ENCODE data around the gene ZNF460.
"Not testable (repeated sequence)": the region's sequence is repeated elsewhere in the genome, so short reads cannot be mapped to it uniquely, and the experiment has no call there.

Gene ZNF460

DNA sequence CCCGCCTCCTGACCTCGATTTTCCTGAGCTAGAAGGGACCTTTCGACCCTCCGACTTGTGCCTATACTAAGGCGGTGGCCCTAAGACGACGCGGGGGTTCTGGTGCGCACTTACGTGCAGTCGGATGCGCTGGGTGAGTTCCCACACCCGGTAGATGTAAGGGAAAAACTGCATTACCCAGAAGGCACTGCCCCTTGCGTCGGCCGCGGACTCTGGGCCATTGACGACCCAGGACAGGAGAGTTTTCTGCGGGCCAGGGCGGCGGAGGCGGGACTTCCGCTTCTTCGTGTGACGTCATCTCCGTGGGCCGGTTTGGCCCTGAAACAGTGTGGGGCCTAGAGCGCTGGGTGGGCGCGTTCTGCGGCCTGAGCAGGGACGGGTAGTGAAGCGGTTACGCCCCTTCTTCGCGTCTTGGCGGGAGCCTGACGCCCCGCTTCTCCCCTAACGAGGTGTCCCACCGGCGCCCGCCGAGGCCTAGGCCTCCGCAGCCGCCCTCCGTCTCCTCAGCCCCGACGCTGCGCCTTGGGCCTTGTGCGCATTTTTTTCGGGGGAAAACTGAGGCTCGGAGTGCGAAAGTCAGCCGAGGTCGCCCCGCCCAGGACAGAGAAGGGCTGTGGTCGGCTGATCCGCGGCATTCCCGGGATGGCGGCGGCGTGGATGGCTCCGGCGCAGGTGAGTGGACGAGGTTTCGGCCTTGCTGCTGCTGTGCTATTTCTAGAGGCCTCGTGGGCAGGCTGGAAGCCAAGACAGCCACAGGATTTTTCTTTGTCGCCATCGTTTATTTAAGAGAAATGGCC, at the start of gene ZNF460:
ZNF460 (plus strand) TSS at position 321 of the 797 bp plus-strand sequence; CDS start at position 643, 322 bp downstream.
- peak; percentile 98 for DNase-seq (ENCODE audit: low spot score)

DNA sequence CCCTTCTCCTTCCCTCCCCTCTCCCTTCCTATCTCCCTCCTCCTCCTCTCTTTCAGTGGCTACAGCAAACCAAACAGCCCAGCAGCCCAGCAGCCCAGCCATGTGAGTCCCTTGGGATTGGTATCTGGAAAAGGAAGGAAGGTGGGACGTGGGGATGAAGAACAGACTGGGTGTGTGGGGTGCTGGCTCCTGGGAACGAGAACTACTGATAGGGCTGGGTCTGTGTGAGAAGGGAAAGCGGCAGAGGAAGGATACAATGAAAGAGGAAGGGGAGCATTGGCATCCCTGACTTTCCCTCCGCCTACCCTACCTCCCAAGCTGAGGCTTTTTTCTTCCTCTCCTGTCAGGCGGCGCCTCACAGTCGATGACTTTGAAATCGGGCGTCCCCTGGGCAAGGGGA, 48.6 kb upstream of the ZNF460 start:
- no peak for DNase-seq (ENCODE audit: low spot score)

DNA sequence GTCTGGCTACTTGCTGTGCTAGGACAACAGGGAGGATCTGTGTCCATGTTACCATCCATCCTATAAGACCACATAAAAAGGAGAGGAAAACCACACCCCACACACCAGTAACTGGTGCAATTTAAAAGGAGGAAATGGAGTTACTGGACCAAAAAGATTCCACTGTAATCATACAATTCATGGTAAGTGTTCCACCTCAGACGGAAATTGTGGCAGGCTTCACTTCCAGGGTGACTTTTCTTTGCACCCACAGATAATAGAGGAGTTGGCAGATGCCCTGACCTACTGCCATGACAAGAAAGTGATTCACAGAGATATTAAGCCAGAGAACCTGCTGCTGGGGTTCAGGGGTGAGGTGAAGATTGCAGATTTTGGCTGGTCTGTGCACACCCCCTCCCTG, 47.1 kb upstream of the ZNF460 start:
- DNase-seq (ENCODE audit: low spot score), result no peak

DNA sequence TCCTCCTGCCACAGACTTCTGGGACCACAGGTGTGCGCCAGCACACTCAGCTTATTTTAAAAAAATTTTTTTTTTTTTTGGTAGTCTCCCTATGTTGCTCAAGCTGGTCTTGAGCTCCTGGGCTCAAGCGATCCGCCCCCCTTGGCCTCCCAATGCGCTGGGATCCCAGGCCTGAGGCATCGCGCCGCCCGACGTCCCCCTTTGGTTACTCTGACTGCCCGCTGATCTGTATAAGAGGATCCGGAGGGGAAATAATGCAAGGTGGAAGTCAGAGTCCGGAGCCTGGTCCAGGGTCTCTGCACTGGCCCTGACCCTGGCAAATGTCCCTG, 40.3 kb upstream of the ZNF460 start:
- no peak for DNase-seq (ENCODE audit: low spot score)

DNA sequence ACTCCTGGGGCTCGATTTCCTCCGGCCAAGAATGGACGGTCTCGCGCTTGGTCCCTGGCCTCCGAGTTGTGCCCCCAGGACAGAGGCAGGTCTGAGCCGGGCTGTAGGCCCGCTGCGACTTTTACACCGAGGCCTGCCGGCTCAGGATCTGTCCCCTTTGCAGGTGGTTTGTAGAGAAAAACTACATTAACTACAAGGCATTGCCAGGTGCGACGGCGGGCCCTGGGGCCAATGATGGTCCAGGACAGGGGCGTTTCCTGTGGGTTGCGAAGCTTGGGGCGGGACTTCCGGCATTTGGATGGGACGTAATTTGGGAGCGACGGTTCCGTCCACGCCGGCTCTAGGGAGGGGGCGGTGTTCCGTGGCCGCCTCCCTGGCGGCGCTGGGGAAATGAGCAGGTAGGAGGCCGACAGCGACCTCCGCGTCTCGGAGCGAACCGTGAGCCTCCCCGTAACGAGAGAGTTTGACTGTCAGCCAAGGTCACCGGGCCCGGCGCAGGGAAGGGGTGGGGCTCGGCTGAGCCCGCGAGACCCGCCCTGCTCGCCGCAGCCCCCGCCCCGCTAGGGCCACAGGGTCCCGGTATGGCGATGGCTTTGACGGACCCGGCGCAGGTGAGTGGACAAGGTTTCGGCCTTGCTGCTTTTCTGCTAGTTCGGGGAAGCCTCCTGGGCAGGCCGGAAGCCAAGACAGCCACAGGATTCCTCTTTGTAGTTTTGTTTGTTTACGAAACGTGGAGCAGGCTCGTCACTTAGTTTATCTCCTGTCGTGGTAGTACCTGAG, 39.8 kb upstream of the ZNF460 start, which contains the start of gene ZNF805:
ZNF805 (plus strand) TSS at position 322 of the 780 bp plus-strand sequence; CDS start at position 582, 260 bp downstream.
- DNase-seq (ENCODE audit: low spot score), result peak; percentile 95

DNA sequence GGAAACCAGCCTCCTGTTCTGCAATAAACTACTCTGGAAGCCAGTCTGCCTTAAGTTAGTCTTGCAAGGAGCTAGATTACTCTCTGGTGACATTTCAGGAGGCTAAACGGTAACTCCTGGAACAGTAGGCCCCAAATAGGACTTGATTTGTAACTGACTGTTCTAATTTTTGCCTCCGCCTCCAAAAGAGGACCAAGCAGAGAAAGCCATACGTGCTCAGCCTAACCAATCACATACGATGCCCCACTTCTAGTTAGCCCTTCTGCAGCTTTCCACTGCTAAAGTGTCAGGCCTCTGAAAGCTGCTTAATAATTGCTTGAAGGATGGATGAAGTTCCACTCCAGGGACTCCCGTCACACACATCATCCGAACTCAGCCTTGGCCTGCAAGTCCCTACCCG, 39.1 kb upstream of the ZNF460 start:
- DNase-seq (ENCODE audit: low spot score), result peak; percentile 17

DNA sequence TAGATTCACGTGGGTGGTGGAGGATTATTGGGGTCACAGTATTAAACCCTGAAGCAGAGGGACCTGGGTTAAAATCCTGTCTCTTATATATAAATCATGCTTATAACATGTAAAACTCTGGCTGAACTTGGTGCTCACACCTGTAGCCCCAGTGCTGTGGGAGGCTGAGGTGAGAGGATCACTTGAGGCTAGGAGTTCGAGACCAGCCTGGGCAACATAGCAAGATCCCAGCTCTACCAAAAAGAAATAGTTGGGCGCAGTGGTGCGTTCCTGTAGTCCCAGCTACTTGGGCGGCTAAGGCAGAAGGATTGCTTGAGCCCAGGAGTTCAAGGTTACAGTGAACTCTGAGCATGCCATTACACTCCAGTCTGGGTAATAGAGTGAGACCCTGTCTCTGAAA, 37.5 kb upstream of the ZNF460 start:
- DNase-seq (ENCODE audit: low spot score), result peak; percentile 14

DNA sequence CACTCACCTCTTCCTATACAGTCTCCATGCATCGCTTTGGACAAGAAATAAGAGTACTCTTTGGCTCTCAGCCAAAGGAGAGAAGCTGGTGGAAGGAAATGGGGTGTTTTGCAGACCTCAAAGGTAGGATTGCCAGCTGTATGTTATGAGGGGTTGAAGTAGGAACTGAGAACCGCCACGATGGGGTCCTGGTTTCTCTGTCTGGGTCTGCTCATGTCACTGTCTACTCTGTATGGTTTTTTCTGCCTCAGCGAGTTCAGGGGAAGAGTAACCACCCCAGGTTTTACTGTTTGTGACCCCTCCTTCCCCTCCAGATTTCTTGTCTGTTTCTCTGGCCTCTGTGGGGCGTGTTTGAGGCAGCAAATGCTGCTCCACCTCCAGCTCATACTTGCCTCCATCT, 35.8 kb upstream of the ZNF460 start:
- DNase-seq (ENCODE audit: low spot score), result no peak

DNA sequence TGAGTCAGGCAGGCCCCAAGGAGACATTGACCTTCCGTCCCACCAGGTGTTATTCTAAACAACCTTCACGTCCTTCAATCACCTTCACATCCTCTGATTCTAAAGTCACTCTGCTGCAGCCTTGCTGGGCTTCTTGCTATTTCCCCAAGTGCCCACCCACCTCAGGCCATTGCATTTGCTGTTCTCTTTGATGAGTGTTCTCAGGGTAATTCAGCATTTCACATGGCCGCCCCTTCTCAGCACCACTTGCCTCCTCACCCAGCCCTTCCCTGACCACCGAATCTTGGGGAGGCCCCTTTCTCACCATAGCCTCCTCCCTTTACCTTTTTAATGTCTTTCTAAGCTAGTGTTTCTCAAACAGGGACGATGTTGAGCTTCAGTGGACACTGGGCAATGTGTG, 35.2 kb upstream of the ZNF460 start:
- no peak for DNase-seq (ENCODE audit: low spot score)

DNA sequence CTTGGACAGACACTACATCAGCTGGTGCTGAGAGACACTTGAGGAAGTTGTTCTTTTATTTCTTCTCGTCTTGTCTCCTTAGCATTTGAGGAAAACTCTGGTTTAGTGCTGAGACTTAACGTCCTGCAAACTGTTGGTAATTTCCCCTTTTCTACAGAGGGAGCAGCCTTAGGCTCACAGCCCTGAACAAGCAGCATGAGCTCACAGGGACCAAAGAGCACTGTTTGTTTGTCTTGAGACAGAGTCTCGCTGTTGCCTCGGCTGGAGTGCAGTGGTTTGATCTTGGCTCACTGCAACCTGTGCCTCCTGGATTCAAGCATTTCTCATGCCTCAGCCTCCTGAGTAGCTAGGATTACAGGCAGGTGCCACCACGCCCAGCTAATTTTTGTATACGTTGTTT, 34.3 kb upstream of the ZNF460 start:
- DNase-seq (ENCODE audit: low spot score), result no peak

DNA sequence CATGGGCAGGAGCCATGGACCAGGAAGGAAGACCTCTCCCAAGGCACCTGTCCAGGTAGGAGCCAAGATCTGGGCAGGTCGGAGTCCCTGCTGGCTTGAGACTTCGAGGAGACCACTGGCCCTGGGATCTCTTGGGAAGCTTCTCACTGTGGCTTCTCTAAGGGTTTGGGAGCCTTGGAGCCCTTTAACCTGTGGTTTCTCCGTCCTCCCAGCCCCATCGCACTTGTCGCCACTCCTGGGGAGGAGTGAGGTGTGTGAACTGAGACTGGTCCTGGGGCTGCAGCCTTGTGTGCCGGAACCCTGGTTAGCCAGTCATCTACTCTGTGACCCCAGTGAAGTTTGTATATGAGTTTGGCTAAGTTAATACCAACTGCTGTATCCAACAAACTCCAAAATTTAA, 31.6 kb upstream of the ZNF460 start:
- no peak for DNase-seq (ENCODE audit: low spot score)

DNA sequence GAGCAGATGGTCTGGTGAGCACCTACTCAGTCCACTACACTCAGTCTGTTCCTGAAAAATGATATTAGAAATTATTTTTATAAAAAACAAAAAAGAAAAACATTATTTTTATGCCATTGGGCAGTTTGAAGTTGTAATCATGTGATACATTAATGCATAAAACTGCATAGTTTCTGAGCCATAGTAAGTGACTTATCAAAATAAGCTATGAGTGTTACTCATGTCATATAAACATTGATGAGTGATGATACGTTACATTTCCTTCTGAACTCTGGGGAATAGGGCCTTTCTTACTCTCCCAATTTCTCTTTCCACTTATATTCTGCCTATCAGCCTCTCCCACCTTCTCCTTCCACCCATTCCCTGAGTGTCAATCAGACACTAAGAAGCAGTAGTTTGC, 31.0 kb upstream of the ZNF460 start:
- no peak for DNase-seq (ENCODE audit: low spot score)

DNA sequence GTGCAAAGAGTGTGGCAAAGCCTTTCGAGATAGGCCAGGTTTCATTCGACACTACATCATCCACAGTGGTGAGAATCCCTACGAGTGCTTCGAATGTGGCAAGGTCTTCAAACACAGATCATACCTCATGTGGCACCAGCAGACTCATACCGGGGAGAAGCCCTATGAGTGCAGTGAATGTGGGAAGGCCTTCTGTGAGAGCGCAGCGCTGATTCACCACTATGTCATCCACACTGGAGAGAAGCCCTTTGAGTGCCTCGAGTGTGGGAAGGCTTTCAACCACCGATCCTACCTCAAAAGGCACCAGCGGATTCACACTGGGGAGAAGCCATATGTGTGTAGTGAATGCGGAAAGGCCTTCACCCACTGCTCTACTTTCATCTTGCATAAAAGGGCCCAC, 26.5 kb upstream of the ZNF460 start:
- DNase-seq (ENCODE audit: low spot score), result not testable (repeated sequence)

DNA sequence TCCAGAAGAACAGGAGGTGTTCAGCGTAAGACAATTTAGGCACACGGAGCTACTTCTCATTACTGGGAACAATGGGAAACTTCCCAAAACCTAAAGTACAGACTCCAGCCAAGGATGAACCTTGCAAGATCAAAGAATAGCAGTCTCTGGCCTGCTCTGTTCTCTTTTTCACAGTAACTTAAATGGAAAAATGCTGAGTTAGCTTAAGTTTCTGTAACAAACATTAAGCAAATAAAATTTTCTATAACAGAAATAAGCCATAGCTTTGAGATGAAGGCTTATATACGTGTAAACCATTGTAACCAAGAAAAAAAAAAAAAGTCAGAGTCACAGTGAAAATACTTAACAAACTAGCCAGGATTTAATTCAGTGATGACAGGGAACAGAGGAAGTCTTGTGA, 18.2 kb upstream of the ZNF460 start:
- DNase-seq (ENCODE audit: low spot score), result no peak

DNA sequence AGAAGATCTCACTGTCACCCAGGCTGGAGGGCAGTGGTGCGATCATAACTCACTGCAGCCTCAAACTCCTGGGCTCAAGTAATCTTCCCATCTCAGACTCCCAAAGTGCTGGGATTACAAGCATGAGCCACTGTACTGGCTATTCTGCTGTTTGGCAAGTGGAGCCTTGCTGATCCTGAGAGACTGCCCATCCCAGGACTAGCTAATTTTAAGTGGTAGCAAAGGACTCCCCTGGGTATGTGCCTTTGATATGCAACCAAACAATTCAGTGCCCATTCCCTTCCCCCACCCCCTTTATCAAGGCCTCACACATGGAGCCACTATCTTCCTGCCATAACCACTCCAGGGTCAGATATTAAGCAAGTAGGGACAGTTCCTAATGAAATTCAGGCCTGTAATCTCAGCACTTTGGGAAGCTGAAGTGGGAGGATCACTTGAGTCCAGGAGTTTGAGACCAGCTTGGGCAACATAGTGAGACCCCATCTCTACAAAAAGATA, 17.0 kb upstream of the ZNF460 start:
- DNase-seq (ENCODE audit: low spot score), result no peak

DNA sequence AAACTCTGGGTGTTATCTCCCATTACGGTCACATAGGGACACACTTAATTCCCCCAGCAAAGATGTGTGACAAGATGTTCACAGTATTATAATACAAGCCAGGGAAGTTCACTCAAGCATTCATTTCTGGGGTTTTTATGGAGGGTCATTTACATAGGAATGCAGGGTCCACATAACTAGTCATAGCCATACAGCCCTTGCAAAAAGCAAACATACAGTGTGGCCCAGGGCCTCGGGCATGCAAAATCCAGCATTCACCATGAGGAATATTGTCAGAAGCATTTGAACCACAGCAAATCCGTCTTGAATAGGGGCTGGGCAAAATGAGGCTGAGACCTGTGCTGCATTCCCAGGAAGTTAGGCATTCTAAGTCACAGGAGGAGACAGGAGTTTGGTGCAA, 13.0 kb upstream of the ZNF460 start:
- DNase-seq (ENCODE audit: low spot score), result no peak

DNA sequence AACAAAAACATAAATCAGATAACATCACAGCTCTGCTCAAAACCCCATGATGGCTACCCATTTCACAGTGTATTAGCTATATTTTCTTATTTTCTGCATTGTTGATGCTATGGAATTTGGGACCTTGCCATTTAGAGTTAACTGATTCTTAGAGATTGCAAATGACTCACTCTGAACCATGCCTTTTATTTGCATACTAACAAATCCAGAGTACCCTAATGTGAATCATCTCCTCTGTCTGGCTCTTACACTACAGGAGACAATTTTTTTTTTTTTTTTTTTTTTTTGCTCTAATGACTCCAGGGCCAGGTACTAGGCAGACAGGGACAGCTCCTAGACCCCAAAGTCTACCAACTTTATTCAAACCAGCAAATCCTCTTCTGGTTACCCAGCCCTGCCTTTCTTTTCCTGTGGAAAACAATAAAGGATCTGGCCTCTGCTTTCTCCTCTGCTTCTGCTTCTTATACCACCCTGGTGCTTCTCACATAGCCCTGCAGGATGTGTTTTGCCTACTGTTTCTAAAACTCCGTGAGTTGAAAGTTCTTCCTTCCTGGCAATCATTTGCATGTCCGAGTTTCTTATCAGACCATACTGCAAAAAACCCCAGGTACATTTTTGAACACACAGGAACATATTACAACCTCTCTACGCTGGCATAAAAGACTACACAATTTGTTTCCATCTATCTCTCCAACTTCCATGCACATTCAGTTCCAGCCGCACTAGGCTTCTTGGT, 10.6 kb upstream of the ZNF460 start:
- DNase-seq (ENCODE audit: low spot score), result no peak

DNA sequence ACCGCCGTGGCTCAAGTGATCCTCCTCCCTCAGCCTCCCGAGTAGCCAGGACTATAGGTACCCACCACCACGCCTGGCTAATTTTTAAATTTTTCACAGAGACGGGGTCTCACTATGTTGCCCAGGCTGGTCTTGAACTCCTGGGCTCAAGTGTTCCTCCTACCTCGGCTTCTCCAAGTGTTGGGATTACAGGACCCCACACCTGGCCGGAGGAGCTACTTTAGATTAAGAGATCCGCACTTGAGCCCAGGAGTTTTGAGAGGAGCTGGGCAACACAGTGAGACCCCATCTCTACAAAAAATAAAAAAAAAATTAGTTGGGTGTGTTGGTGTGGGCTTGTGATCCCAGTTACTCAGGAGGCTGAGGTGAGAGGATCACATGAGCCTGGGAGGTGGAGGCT, 9.0 kb upstream of the ZNF460 start:
- DNase-seq (ENCODE audit: low spot score), result no peak

DNA sequence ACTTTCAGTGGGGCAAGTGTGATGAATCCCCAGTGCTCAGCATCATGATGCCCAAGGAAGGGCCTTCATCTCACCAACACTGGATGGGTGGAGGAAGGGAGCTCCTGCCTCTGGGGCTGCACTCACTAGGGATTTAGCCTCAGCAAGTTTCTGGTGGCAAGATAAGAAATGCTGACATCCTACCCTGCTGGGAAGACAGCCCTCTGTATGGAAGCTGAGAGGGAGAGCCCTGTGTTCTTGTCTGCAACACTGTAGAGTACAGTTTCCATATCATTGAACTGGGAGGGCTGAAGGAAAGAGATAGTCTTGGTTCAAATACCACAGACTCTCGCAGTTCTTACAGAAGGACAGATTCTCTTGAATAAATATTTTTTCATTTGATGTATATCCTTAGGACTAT, 7.3 kb upstream of the ZNF460 start:
- DNase-seq (ENCODE audit: low spot score), result no peak

DNA sequence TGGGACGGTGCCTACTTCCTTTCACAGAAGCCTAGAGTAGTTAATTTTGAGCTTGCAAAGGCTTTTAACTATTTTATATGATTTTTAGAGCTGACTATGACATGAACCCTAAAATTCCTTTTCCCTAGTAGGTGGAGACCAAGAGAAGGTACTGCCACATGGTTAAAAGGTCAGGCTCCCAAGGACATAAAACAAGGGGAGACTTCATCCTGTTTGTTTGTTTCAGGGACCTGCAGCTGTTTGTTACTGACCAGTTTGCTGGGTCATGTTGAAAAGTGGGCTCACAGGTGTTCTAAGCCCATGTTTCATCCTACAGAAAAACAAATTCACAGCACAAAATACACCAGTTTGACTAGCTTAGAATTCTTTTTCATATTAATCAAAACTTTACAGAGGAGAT, 3.9 kb upstream of the ZNF460 start:
- DNase-seq (ENCODE audit: low spot score), result no peak

DNA sequence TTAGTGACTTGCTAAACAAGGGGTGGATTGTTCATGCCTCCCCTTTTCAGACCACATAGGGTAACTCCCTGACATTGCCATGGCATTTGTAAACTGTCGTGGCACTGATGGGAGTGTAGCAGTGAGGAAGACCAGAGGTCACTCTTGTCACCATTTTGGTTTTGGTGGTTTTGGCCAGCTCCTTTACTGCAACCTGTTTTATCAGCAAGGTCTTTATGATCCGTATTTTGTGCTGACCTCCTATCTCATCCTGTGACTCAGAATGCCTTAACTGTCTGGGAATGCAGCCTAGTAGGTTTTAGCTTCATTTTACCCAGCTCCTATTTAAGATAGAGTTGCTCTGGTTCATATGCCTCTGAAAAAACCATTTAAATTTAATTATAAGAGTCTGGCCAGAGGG, 1.8 kb upstream of the ZNF460 start:
- not testable (repeated sequence) for DNase-seq (ENCODE audit: low spot score)

DNA sequence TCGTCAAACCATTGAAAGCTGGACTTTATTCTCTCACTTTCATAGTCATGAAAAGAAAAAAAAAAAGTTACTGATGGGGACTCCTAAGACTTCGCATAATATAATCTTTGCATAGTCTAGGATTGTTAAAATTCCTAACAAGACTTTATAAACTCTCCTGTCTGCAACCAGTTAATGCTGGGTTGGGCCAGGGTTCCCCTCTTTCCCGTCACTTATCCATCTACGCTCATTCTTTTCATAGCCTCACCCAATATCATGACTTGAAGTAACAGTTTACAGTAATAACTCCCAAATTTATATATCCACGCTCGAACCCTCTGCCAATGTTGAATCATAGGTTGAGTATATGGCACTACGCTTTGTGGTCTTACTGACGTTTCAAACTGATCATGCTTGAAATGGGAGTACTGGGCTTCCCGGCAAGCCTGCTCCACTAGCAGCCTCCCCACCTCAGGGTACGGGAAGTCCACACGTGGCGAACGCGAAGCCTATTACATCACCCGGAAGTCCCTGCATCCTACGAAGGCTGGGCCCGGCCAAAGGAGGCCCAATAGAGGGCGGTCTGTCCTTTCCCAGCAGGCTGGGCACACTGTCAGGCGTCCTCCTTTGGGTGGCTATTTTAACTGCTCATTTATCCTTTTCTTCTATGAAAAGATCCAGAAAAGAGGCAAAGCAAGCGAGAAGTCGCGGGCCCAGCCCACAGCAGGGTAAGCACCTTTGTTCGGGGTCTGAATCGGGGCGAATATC, 694 bp upstream of the ZNF460 start:
- peak; percentile 85 for DNase-seq (ENCODE audit: low spot score)

All from ecto neural progenitor cell (in vitro differentiated cells).